Measurements from ENCODE around the gene WT1.

WT1 gene

DNA sequence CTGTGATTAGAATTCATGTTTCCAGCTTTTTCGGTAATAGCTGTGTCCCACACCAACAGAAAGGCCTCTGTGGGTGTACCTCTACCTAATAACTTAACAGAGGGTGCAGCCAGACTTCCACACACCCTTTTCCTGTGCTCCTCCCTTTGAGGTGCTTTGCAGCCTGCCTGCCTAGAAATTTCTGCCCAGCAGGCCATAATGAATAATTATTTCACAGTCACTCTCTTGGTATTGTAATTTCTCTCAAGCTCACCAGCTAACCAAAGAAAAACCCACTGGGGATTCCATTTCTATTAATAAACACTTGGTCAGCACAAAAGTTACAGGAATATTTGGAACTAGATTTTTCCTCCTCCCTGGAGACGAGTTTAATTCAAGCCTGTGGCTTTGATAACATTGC, 13.3 kb downstream of the WT1 start:
- peak; percentile 60 for DNase-seq (ENCODE audit: low spot score)

DNA sequence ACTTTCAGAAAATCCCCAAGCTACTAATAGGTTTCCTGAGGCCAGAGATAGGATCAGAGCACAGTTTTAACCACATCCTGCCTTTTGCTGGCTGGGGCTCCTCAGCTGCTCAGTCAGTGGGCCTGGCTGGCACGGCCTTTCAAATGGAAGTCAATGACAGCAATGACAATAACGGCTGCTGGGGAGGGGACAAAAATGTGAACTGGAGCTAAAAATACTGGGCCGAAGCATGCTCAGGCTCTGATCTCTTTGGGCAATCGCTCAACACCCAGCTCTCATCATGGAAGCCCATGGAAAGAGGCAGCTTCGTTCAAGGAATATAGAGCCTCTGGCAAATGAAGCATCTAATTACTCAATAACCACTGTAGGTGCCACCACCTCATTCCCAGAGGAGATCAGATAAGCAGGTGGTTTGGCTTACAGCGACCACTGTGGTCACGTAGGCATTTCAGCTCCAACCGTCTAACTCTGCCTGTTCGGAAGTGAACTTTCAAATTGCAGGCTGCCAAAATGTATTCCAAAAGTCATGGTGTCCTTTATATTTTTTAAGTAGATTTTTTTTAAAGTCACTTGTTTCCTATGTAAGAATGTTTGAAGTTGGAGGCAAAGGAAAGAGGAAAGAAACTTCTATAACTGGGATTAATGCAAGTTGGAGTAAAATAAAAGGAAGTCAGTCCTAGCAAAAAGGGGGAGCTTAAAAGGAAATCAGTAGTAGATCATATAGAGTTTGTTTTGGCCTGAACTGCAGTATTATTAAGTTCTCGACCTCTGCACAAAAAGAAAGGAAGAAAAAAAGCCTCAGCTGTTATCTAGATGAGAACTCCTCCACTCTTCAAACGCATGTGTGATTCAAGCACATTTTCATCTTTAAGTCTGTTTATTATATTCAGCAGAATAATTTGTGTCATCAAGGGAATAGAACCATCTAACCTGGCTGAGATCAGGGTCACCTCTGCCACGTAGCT, 14.1 kb downstream of the WT1 start:
- peak; percentile 69 for DNase-seq (ENCODE audit: low spot score)

DNA sequence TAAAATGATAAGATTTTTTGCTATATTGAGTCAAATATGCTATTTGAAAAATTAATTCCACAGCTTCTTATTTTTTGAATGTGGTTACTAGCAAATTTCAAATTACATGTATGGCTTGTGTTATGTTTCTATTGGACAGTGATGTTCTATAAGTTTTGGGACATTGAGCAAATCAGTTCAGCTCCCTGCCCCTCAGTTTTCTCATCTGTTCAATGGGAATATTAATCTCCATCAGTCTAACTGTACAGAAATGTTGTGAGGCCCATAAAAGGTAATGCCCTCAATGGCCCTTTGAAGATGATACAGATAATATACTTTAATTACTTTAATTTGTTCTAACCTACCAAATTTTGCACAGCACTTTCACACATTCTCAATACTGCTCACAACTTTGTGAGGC, 15.2 kb downstream of the WT1 start:
- no peak for DNase-seq (ENCODE audit: low spot score)

DNA sequence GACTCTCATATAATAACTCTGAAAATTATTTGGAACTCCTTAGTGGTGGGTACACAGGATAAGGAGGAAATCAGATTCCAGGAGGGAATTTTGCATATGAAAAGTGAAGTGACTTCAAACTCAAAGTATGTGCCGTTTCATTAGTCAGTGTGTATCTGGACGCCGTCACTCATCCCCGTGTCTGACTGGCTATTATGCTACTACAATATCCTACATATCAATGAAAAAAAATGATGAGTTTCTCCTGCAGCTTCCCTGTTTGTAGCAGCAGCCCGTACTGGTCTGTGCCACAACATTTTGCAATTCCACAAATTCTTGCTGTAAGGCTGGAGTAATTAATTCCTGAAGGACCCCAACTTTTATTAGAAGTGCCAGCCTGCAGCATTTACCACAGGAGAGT, 16.5 kb downstream of the WT1 start:
- DNase-seq (ENCODE audit: low spot score) = no peak

DNA sequence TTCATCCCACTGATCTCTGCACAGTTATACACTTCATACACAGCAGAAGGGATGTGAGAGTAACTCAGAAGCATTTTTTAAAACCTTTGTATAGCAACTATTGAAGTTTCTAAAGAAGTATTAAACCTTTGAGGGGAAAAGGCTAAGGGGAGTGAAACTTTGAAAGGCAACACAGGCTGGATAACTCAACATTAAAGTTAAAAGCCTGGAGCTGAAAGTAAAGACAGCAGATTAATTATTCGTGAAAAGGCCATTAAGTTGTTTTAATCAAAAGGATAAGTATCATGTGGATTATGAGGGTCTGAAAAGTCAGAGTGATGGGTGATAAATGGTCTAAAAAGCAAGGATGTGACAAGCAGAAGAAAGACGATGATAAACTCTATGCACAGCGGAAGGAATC, 17.5 kb downstream of the WT1 start:
- no peak for DNase-seq (ENCODE audit: low spot score)

DNA sequence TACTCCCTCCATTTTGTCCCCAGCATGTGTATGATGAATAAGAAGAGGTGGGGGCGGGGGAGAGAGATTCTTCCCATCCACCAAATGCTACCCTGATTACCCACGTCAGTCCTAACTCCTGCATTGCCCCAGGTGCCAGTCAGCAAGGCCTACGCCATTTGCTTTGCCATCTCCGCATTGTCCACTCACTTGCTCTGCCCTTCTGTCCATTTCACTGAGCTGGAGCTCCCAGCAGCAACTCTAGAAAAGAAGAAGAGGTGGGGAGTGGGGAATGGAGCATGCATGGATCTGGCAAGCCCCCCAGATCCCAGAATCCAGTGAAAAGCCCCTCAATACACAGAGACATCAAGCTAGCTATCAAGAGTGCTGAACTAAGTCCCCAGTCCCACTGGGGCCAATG, 19.0 kb downstream of the WT1 start:
- DNase-seq (ENCODE audit: low spot score) = no peak

DNA sequence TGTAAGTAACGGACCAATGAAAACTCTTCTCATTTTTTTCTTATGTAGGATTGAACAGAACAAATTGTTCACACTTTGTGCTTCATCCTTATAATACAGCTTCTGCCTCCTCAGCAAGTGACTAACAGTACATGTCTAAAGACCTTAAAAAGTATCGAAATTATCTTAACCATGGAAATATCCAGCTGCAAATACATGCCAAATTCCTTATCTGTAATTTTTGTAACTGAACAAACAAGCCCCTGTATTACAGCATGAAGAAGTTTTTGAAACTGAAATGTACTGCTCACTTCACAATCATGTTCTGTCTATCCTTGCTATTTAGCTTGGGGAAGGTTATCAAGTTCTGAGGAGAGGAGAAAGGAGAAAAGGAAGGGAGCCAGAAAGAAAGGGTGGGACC, 20.4 kb downstream of the WT1 start:
- DNase-seq (ENCODE audit: low spot score) = no peak

DNA sequence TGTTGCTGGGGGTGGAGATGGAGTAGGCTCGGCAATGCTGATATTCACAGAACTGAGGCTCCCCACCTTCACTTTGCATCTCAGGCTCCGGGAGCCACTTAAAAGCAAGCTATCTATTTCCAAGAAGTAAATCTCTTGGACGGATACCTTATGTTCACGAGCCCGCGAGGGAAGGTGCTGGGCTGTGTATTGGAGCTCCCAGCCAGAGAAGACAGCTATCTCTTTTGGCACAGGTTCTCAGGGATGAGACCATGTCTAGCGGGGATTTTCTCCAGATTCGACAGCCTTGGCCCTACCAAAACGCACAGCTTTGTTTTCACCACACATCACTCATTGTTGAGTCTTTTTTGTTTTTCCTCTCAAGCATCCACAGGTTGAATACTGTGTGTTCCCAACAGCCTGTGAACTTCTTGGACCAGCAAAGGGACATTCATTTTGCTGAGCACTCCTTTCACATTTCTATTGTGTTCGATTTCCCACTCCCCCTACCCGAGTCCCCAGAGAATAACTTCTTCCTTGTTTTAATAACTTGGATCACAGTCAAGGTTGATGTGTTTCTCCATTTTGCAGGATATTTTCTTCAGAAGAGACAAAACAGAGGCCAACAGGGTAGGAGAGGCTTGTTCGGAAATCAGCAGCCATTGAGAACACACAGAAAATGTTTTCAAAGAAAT, 23.3 kb downstream of the WT1 start:
- no peak for DNase-seq (ENCODE audit: low spot score)

DNA sequence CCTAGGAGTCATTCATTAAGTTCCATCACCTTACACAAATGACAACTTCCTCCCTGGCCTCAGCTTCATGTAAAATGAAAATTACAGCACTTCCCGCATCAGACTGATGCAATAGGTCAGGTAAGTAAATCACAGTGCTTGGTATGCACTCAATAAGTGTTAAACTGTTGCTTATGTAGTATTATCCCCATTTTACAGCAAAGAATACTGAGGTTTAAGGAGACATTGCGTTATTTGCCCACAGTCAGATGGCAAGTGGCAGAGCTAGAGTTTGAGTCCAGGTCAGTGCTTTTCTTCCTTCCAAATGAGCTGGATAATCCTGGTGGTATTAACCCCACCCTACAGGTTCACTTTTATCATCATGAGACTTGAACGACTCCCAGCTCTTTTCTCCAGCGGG, 29.7 kb downstream of the WT1 start:
- no peak for DNase-seq (ENCODE audit: low spot score)

DNA sequence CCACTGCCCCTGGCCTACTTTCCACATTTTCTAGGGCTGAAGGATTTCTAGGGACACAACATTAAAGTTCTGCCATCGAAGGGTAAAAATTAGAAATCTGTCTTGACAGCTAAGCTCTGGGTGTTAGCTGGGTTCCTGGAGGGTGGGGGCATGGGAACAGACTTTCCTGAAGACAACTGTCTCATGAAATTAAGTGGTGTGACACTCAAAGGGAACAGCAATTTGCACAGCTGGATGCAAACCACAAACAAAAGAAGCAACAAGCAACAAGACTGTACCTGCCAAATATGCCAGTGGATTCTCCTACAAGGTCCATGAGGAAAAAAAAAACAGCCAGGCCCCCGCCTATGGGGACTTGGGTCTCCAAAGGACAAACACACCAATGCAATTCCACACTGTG, 32.5 kb downstream of the WT1 start:
- no peak for DNase-seq (ENCODE audit: low spot score)

DNA sequence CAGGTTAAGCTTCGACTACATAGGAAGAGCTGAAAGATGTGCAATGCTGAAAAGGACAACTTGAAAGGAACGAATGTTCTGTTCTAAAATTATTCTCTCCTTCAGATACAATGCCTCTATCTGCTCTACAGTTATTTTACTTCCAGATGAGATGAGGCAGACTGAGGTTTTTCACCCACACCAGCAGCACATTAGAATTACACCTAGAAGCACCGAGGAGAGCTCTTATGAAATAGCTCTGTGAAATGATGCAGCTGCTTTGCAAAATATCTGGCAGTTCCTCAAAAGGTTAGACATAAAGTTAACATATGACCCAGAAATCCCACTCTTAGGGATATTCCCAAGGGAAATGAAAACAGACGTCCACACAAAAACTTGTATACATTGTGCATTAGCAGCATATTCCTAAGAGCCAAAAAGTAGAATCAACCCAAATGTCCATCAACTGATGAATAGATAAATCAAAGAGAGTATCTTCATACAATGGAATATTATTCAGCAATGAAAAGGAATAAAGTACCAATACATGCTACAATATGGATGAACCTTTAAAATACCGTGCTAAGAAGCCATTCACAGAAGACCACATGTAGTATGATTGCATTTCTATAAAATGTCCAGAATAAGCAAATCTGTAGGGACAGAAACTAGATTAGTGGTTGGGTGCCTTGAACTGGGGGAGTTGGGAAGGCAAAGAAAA, 34.5 kb downstream of the WT1 start:
- DNase-seq (ENCODE audit: low spot score) = no peak

DNA sequence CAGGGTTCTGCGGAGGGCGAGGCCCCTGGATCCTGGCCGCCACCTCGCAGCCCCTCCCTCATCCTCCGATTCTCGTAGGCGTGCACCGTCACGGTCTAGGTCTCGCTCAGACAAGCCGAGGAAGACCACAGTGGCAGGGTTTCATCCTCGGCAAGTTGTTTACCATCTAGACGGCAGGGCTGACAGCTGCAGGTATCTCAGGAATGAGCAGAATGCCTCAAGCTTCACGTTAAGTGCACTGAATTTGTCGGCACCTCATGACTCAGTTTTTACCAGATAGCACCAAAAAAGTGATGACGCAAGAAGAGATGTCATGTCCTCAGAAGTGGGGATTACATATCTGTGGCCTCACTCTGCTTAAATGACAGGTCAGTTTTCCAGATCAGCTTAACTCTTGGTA, 35.1 kb downstream of the WT1 start:
- no peak for DNase-seq (ENCODE audit: low spot score)

DNA sequence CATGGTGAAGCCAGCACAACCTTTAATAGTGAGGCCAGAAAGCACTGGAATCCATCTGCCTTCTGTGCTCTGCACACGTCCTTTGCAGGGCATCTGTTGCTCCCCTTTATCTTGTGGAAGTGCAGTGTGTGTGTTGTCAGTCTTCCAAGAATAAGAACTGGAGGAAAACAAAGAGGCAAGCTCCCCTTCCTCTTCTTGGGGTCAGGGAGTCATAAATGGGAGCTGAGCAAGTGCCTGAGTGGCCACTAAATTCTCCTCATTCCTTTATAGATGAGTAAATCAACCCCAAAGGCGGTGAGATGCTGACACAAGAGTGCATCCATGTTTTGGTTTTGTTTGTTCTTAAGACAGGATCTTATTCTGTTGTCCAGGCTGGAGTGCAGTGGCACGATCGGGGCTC, 38.3 kb downstream of the WT1 start:
- peak; percentile 62 for DNase-seq (ENCODE audit: low spot score)

DNA sequence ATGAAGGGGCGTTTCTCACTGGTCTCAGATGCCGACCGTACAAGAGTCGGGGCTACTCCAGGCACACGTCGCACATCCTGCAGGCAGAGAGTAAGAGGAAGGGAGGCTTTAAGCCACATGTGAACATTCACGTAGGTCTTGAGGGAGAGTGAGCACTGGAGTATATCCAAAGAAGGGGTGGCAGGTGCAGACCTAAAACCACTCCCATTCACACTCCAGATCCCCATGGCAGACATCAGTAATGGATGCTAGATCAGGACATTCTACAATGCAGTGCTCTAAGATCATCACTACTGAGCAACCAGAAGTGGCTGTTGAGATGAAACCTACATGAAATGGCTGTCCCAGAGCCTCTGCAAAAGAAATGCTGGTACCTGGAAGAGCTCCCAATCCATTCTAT, 39.0 kb downstream of the WT1 start:
- no peak for DNase-seq (ENCODE audit: low spot score)

DNA sequence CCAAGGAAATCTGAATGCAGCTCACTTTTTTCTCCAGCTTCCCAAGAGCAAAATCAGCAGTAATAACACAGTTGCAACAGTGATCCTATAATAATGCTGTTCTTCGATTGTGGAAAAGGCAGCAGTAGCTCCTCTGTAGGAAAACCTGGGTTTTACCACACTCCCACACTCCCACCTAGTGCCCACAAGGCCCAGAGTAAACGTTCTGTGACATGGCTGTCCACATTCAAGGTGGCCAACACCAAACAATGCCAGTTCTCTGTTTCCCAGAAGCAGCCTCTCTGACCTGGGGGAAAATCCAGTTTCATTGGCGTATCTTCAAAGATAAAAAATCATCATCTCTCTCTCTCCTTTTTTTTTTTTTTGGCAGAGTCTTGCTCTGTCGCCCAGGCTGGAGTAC, 40.2 kb downstream of the WT1 start:
- DNase-seq (ENCODE audit: low spot score) = no peak

DNA sequence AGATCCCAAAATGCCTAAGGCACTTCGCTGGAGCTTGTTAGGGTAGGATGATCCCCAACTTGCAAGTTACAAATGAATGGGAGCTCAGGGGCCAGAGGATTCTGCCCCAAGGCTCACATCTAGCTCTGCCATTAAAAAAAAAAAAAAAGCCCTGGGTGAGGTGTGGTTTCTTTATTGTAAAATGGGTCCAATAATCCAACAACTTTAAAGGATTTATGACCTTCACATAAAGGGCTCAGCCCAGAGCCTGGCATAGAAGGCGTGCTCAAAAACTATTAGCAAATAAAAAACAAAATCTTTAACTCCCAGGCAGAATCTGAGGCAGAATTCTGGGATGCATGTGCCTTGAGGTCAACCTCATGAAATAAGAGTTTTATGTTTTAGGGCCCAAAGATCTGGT, 42.5 kb downstream of the WT1 start:
- DNase-seq (ENCODE audit: low spot score) = no peak

DNA sequence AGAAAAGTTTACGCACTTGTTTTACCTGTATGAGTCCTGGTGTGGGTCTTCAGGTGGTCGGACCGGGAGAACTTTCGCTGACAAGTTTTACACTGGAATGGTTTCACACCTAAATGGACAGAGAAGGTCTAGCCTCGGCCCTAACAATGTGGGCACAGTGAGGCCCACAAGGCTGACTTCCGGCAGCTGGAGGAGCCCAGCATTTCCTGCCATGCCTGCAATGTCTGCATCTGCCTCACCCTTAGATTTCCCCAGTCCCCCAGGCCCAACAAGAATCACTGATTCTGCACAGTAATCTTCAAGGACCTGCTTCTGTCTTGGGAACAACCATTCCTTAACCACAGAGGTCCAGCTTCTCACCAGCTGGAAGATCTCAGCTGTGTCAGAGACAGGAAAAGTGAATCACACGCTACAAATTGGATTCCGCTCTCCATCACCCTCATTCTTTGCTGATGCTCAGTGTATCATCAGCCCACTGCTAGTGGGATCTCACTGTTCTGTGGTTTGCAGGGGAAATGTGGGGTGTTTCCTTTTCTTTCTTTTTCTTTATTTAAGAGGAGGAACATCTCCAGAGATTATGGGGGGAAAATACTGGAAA, 43.3 kb downstream of the WT1 start:
- peak; percentile 92 for DNase-seq (ENCODE audit: low spot score)

DNA sequence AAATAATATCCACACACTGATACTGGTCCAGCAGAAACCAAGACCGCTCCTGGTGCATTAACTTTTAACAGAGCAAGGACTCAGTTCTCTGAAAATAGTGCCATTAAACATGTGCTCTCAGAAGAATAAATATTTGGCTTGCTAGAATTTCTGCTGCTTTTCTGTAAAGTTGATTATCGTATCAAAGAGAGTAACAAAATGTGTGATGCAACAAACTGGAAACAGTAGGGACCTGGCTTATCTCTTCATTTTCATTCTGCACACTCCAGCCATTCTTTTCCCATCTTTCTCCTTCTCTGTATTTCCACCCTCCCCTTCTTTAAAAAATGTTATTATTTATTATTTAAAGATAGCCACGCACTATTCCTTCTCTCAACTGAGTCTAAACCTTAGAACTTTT, 43.9 kb downstream of the WT1 start:
- no peak for DNase-seq (ENCODE audit: low spot score)

DNA sequence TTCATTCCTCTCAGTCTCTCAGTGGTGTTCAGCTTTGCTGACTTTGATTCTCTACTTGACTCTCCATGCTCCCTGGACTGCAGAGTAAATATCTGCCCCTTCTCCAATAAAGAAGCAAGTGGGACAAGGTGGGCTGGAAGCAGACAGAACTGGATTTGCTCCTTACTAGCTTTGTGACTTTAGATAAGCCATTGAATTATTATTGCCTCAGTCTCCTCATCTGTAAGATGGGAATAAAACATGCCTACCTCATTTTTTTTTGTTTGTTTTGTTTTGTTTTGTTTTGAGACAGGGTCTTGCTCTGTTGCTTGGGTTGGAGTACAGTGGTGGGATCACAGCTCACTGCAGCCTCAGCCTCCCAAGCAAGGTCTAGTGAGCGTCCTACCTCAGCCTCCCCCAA, 44.6 kb downstream of the WT1 start:
- DNase-seq (ENCODE audit: low spot score) = no peak

DNA sequence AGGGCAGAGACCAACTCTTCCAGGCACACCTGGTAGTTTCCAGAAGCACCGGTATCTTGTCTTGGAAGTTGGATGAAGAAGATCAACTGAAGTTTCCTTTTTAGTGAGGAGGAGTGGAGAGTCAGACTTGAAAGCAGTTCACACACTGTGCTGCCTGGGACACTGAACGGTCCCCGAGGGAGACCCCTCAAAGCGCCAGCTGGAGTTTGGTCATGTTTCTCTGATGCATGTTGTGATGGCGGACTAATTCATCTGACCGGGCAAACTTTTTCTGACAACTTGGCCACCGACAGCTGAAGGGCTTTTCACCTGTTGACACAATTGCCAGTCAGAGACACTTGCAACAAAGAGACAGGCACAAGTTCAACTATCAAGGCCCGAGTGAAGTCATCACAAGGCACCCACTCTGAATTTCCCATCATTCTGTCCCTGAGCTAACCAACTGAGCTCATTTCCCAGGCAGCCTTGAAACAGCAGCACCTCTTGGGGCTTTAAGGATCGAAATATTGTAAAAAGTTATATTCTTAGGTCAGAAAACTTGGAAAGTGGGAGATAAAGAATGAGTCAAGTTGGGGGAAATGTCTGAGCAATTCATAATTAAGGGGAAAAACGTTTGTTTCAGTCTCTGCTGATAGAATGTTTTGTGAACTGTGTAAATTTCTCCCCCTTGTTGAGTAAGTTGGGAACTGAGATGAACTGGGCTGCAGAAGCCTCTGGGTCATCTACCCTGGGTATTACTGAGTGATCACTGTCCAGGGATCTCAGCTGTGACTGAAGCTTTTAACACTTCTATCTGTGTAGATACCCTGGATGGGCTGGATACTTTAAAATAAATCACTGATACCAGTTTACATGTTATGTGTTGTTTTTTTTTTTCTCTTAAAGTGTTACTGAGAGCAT, 46.2 kb downstream of the WT1 start:
- no peak for DNase-seq (ENCODE audit: low spot score)

DNA sequence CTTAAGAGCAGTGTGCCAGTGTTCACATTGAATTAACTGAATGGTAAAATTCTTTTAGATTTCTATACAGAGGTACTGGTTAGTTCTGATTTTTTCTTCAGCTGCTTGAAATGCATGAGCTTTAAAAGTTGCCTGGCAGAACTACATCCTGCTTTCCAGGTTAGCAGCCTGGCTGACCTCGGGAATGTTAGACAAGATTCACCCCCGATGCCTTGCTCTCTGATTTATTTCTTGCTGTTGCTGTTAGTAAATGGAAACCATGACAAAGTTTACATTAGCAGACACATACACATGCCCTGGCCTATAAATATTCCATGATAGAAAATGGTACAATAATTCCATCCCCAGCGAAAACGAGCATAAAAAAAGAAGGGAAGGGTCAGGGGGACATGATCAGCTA, 47.0 kb downstream of the WT1 start:
- no peak for DNase-seq (ENCODE audit: low spot score)

DNA sequence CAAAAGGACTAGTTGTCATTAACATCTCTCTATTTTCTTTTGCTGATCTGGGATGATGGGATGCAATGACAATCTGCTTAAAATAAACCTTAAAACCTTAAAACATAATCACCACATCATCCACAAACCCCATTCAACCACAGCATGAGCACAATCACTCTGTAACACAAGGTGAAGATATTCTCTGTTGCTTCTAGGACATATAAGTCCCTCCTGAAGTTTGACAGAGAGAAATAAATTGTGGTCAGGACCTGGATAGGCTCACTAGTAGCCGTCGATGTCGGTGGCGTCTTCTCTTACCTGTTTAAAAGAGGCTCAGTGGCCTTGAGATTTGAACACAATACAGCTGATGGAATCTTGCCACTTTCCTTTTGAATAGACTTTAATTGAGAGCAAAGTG, 47.9 kb downstream of the WT1 start:
- no peak for DNase-seq (ENCODE audit: low spot score)
